ENCODE data around the gene ERC2. TPM values are rescaled to one million over a fixed set of nuclear protein-coding genes. Genes with fewer than 3 reads are reported as not detected.

ERC2 gene
- total RNA-seq, 3 donors from 2014 or later (not counting 1 experiment from before 2014, with no cell fraction given), result not detected

GRCh38 chr3:56051052-56051451 is 417.2 kb downstream of the ERC2 start:
- H3K27me3 ChIP-seq (ENCODE audit: control insufficient read depth, insufficient read depth, low read length), result no peaks in the 10 kb centered on the region
- no peaks in the 10 kb centered on the region for H3K9me3 ChIP-seq (ENCODE audit: control insufficient read depth, insufficient read depth, low read length)
- H3K27ac Mint-ChIP-seq, result no peak overlapping the region
- peaks cover 0 to 6% of the 10 kb centered on the region in 2 donors for H3K27me3 Mint-ChIP-seq (ENCODE audit: low read depth in 2 of 2)
- TF ChIP-seq, protein P1, sequence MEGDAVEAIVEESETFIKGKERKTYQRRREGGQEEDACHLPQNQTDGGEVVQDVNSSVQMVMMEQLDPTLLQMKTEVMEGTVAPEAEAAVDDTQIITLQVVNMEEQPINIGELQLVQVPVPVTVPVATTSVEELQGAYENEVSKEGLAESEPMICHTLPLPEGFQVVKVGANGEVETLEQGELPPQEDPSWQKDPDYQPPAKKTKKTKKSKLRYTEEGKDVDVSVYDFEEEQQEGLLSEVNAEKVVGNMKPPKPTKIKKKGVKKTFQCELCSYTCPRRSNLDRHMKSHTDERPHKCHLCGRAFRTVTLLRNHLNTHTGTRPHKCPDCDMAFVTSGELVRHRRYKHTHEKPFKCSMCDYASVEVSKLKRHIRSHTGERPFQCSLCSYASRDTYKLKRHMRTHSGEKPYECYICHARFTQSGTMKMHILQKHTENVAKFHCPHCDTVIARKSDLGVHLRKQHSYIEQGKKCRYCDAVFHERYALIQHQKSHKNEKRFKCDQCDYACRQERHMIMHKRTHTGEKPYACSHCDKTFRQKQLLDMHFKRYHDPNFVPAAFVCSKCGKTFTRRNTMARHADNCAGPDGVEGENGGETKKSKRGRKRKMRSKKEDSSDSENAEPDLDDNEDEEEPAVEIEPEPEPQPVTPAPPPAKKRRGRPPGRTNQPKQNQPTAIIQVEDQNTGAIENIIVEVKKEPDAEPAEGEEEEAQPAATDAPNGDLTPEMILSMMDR (IDR thresholded peaks at IDR 0.05), result no peak
- DNase-seq, result no peak
- H3K4me1 Mint-ChIP-seq, result no peaks in the 10 kb centered on the region
- no peaks in the 10 kb centered on the region for H3K36me3 ChIP-seq (ENCODE audit: control insufficient read depth, insufficient read depth, low read length)
- H3K27ac ChIP-seq (ENCODE audit: low read length), result no peak overlapping the region
- ATAC-seq, result no peak
- no peak overlapping the region for H3K4me3 ChIP-seq (ENCODE audit: low read length)
- H3K9me3 Mint-ChIP-seq, result no peaks in the 10 kb centered on the region
- no peaks in the 10 kb centered on the region for H3K4me1 ChIP-seq (ENCODE audit: control insufficient read depth, insufficient read depth, low read length)
- H3K4me3 Mint-ChIP-seq, result no peak overlapping the region
- H3K36me3 Mint-ChIP-seq, result no peaks in the 10 kb centered on the region
- intact Hi-C loops (cut with micrococcal nuclease), result no loop called here

- TF ChIP-seq, protein P1 (IDR thresholded peaks at IDR 0.05), result no peak
- Histone ChIP-seq H3K4me3 (ENCODE audit: low read length) (no peak overlapping the region), H3K27me3 (ENCODE audit: control insufficient read depth, insufficient read depth, low read length) (no peaks in the 10 kb centered on the region), H3K9me3 (ENCODE audit: control insufficient read depth, insufficient read depth, low read length) (no peaks in the 10 kb centered on the region), H3K27ac (ENCODE audit: low read length) (no peak overlapping the region), H3K36me3 (ENCODE audit: control insufficient read depth, insufficient read depth, low read length) (no peaks in the 10 kb centered on the region), H3K4me1 (ENCODE audit: control insufficient read depth, insufficient read depth, low read length) (no peaks in the 10 kb centered on the region)
- no peak overlapping the region for H3K4me3 Mint-ChIP-seq
- peaks cover 0 to 6% of the 10 kb centered on the region in 2 donors for H3K27me3 Mint-ChIP-seq (ENCODE audit: low read depth in 2 of 2)
- no peaks in the 10 kb centered on the region for H3K9me3 Mint-ChIP-seq
- no peak for ATAC-seq
- DNase-seq, result no peak
- no peaks in the 10 kb centered on the region for H3K4me1 Mint-ChIP-seq
- 72% methylated on average over 4 of the region's 4 CpGs for WGBS (ENCODE audit: insufficient coverage)
- intact Hi-C loops (cut with micrococcal nuclease), result no loop called here
- H3K27ac Mint-ChIP-seq, result no peak overlapping the region
- no peaks in the 10 kb centered on the region for H3K36me3 Mint-ChIP-seq
Observed at GRCh38 chr3:56048946-56049345, 419.3 kb downstream of the ERC2 start.

DNA sequence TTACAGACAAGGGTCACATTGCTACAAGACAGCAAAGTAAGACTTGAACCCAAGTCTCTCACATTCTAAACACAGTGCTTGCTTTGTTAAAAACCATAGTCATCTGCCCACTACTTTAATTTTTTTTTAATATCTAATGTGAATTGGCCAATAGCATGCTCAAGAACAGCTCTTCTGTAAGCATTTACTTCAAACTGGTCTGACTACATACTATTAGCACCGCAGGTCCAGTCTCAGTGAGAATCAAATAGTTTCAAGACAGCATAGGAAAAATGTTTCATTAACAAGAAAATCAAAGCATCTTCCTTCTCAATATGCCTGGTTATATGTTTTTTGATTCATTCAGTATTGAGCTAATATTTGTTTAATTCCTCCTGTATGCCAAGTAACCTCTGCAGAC is 419.9 kb downstream of the ERC2 start:
- TF ChIP-seq, protein P1 (IDR thresholded peaks at IDR 0.05), result no peak
- no peak overlapping the region for H3K4me3 ChIP-seq (ENCODE audit: low read length)
- intact Hi-C loops (cut with micrococcal nuclease), result no loop called here
- DNase-seq (no peak), ATAC-seq (no peak)
- H3K27ac ChIP-seq (ENCODE audit: low read length), result no peak overlapping the region
- Mint-ChIP-seq H3K27me3 (ENCODE audit: low read depth in 2 of 2) (peaks cover 0 to 6% of the 10 kb centered on the region in 2 donors), H3K4me3 (no peak overlapping the region), H3K27ac (no peak overlapping the region), H3K4me1 (no peaks in the 10 kb centered on the region), H3K36me3 (no peaks in the 10 kb centered on the region), H3K9me3 (no peaks in the 10 kb centered on the region)
- H3K4me1 ChIP-seq (ENCODE audit: control insufficient read depth, insufficient read depth, low read length), result no peaks in the 10 kb centered on the region
- H3K36me3 ChIP-seq (ENCODE audit: control insufficient read depth, insufficient read depth, low read length), result no peaks in the 10 kb centered on the region
- 100% methylated on average over 1 of the region's 1 CpG for WGBS (ENCODE audit: insufficient coverage)
- no peaks in the 10 kb centered on the region for H3K9me3 ChIP-seq (ENCODE audit: control insufficient read depth, insufficient read depth, low read length)
- no peaks in the 10 kb centered on the region for H3K27me3 ChIP-seq (ENCODE audit: control insufficient read depth, insufficient read depth, low read length)

- DNase-seq, result no peak
Observed at GRCh38 chr3:56042326-56042951, 425.8 kb downstream of the ERC2 start.

More at GRCh38 chr3:56042326-56042951, 425.8 kb downstream of the ERC2 start:
- ATAC-seq, result no peak
- TF ChIP-seq, protein P1 (IDR thresholded peaks at IDR 0.05), result no peak
- Mint-ChIP-seq H3K4me1 (no peaks in the 10 kb centered on the region), H3K27ac (no peak overlapping the region), H3K36me3 (peaks cover 6% of the 10 kb centered on the region), H3K27me3 (ENCODE audit: low read depth in 2 of 2) (no peaks in the 10 kb centered on the region), H3K4me3 (no peak overlapping the region), H3K9me3 (peaks cover under 1 to 5% of the 10 kb centered on the region in 2 donors)
- Histone ChIP-seq H3K9me3 (ENCODE audit: control insufficient read depth, insufficient read depth, low read length) (no peaks in the 10 kb centered on the region), H3K27me3 (ENCODE audit: control insufficient read depth, insufficient read depth, low read length) (no peaks in the 10 kb centered on the region), H3K27ac (ENCODE audit: low read length) (no peak overlapping the region), H3K4me3 (ENCODE audit: low read length) (no peak overlapping the region), H3K36me3 (ENCODE audit: control insufficient read depth, insufficient read depth, low read length) (no peaks in the 10 kb centered on the region), H3K4me1 (ENCODE audit: control insufficient read depth, insufficient read depth, low read length) (no peaks in the 10 kb centered on the region)
- 56% methylated on average over 8 of the region's 10 CpGs for WGBS (ENCODE audit: insufficient coverage)
- intact Hi-C loops (cut with micrococcal nuclease), result no loop called here

Data from natural killer cell (primary cell).